Tibial nerve (tissue), 4 donors: ENCODE data around the gene ALDH1A3. TPM values are rescaled to one million over a fixed set of nuclear protein-coding genes. Genes with fewer than 3 reads are reported as not detected.

Source experiments
- DNase-seq, 2 donors: peaks; one replicate each; pipeline ENCODE4 v3.0.0-alpha.2; 2019; ENCODE audit warnings: low spot score in 2 of 2
- H3K27ac ChIP-seq, 4 donors: fragments of 200-600 bp; sonication (generic) in 3 of 4; one replicate each; pipeline ENCODE4 v1.5.1; 2017 to 2019; ENCODE audit warnings: mild to moderate bottlenecking in 1 of 4
- H3K27me3 ChIP-seq, 2 donors: fragments of 200-600 bp; sonication (generic) in 1 of 2; one replicate each; pipeline versions ENCODE4 v1.5.1 to v1.6.0; 2017 to 2019
- H3K36me3 ChIP-seq, 3 donors: fragments of 200-600 bp; sonication (generic); one replicate each; pipeline ENCODE4 v1.5.1; 2018 to 2019
- H3K4me1 ChIP-seq, 4 donors: fragments of 200-600 bp; sonication (generic) in 3 of 4; one replicate each; pipeline ENCODE4 v1.5.1; 2017 to 2019
- H3K4me3 ChIP-seq, 4 donors: fragments of 200-600 bp; sonication (generic) in 3 of 4; one replicate each; pipeline ENCODE4 v1.5.1; 2017 to 2019; ENCODE audit warnings: mild to moderate bottlenecking in 1 of 4, moderate library complexity in 1 of 4
- H3K9me3 ChIP-seq, 4 donors: fragments of 200-600 bp; sonication (generic) in 3 of 4; one replicate each; pipeline ENCODE4 v1.5.1; 2017 to 2019
- CTCF ChIP-seq, 5 experiments: fragments of 200-600 bp in 3 of 5; fragments of 450-650 bp in 2 of 5; sonication (generic) in 3 of 5; IDR thresholded peaks; one replicate each; pipeline ENCODE4 v1.5.1; 2016 to 2019; ENCODE audit warnings: antibody characterized with exemption in 5 of 5, mild to moderate bottlenecking in 3 of 5, moderate library complexity in 2 of 5
- EP300 ChIP-seq, 2 donors: sonication (generic); formaldehyde crosslinking; IDR thresholded peaks; one replicate each; pipeline ENCODE4 v1.6.1; 2017; ENCODE audit warnings: antibody characterized with exemption in 2 of 2, mild to moderate bottlenecking in 1 of 2
- POLR2A ChIP-seq, 2 donors: fragments of 450-650 bp; IDR thresholded peaks; one replicate each; pipeline ENCODE4 v1.6.1; 2017; ENCODE audit warnings: antibody characterized with exemption in 2 of 2, mild to moderate bottlenecking in 2 of 2, moderate library complexity in 2 of 2
- WGBS, 2 donors: methylation state at CpG; one replicate each; pipeline ENCODE4 v1.1.5; 2018; 5-methylcytosine and 5-hydroxymethylcytosine counted together
- total RNA-seq, 4 donors: library from RNA; depleted of rRNA; stranded (reverse); fragments of >200 nt; gene quantifications; one replicate each; pipeline ENCODE4 v1.1.0, GENCODE V29; 2016

Gene ALDH1A3
- total RNA-seq, 4 donors from 2014 or later = 30.6 to 69.6 (median 36.1) TPM

GRCh38 chr15:100931143-100931890, 51.7 kb downstream of the ALDH1A3 start:
- H3K4me1 ChIP-seq = no peaks in the 10 kb centered on the region
- H3K36me3 ChIP-seq = peaks cover 0 to 15% (median 0%) of the 10 kb centered on the region in 3 donors
- peaks cover 0 to 3% (median 0%) of the 10 kb centered on the region in 4 donors for H3K9me3 ChIP-seq
- no peak for DNase-seq
- no peak for TF ChIP-seq CTCF (IDR thresholded peaks at IDR 0.05)
- TF ChIP-seq EP300 (IDR thresholded peaks at IDR 0.05) = no peak
- no peak for TF ChIP-seq POLR2A (IDR thresholded peaks at IDR 0.05)
- no peak overlapping the region for H3K27ac ChIP-seq
- no peak overlapping the region for H3K4me3 ChIP-seq
- no peaks in the 10 kb centered on the region for H3K27me3 ChIP-seq
- 84 to 87% methylated on average over 15 of the region's 15 CpGs for WGBS, 2 donors

- H3K9me3 ChIP-seq = peaks cover 0 to 6% (median 0%) of the 10 kb centered on the region in 4 donors
- H3K4me1 ChIP-seq = no peaks in the 10 kb centered on the region
- H3K27me3 ChIP-seq = no peaks in the 10 kb centered on the region
- 64 to 66% methylated on average over 7 of the region's 7 CpGs for WGBS, 2 donors
- no peak for DNase-seq
- no peak overlapping the region for H3K4me3 ChIP-seq
- H3K27ac ChIP-seq = no peak overlapping the region
- no peak for TF ChIP-seq EP300 (IDR thresholded peaks at IDR 0.05)
- TF ChIP-seq CTCF (IDR thresholded peaks at IDR 0.05) = no peak
- TF ChIP-seq POLR2A (IDR thresholded peaks at IDR 0.05) = no peak
- peaks cover 0 to 19% (median 0%) of the 10 kb centered on the region in 3 donors for H3K36me3 ChIP-seq
These were observed 53.2 kb downstream of the ALDH1A3 start for GRCh38 chr15:100932676-100933348.

- peaks cover 0 to 16% (median 0%) of the 10 kb centered on the region in 3 donors for H3K36me3 ChIP-seq
- no peak overlapping the region for H3K4me3 ChIP-seq
- DNase-seq = no peak
- TF ChIP-seq EP300 (IDR thresholded peaks at IDR 0.05) (no peak), POLR2A (IDR thresholded peaks at IDR 0.05) (no peak), CTCF (IDR thresholded peaks at IDR 0.05) (no peak)
- H3K9me3 ChIP-seq = peaks cover 0 to 6% (median 0%) of the 10 kb centered on the region in 4 donors
- H3K4me1 ChIP-seq = no peaks in the 10 kb centered on the region
- H3K27me3 ChIP-seq = no peaks in the 10 kb centered on the region
- H3K27ac ChIP-seq = no peak overlapping the region
These were observed 54.5 kb downstream of the ALDH1A3 start for GRCh38 chr15:100934166-100934565.

- no peak overlapping the region for H3K4me3 ChIP-seq
- DNase-seq = no peak
- H3K27me3 ChIP-seq = no peaks in the 10 kb centered on the region
- peaks cover 0 to 6% (median 0%) of the 10 kb centered on the region in 4 donors for H3K9me3 ChIP-seq
- TF ChIP-seq POLR2A (IDR thresholded peaks at IDR 0.05) (no peak), CTCF (IDR thresholded peaks at IDR 0.05) (no peak), EP300 (IDR thresholded peaks at IDR 0.05) (no peak)
- no peaks in the 10 kb centered on the region for H3K4me1 ChIP-seq
- peaks cover 0 to 11% (median 0%) of the 10 kb centered on the region in 3 donors for H3K36me3 ChIP-seq
- no peak overlapping the region for H3K27ac ChIP-seq
These were observed 55.1 kb downstream of the ALDH1A3 start for GRCh38 chr15:100934726-100935125.

- H3K4me3 ChIP-seq = no peak overlapping the region
- TF ChIP-seq CTCF (IDR thresholded peaks at IDR 0.05) (no peak), POLR2A (IDR thresholded peaks at IDR 0.05) (no peak), EP300 (IDR thresholded peaks at IDR 0.05) (no peak)
- DNase-seq = no peak
- H3K36me3 ChIP-seq = peaks cover 0 to 11% (median 0%) of the 10 kb centered on the region in 3 donors
- H3K9me3 ChIP-seq = peaks cover 0 to 6% (median 0%) of the 10 kb centered on the region in 4 donors
- H3K4me1 ChIP-seq = no peaks in the 10 kb centered on the region
- no peaks in the 10 kb centered on the region for H3K27me3 ChIP-seq
- no peak overlapping the region for H3K27ac ChIP-seq
- 87 to 94% methylated on average over 4 of the region's 4 CpGs for WGBS, 2 donors
These were observed 57.5 kb downstream of the ALDH1A3 start for GRCh38 chr15:100937171-100937570.
